ENCODE data around the gene CMSS1.

GRCh38 chr3:99934975-99935797 is 117.5 kb downstream of the CMSS1 start:
- TF ChIP-seq CTCF (conservative IDR thresholded peaks at IDR 0.05) (no peak), ZFX (IDR thresholded peaks at IDR 0.05) (no peak)

All from C4-2B (cell line).